GM19025 (cell line): Measurements from ENCODE around the gene POLR3E.
"Not testable (repeated sequence)": the region's sequence is repeated elsewhere in the genome, so short reads cannot be mapped to it uniquely, and the experiment has no call there.

Source experiments
- ATAC-seq: cut with Tn5 transposase; IDR thresholded peaks from one replicate; pipeline ENCODE4 v1.9.1; 2021; ENCODE audit warnings: mild to moderate bottlenecking, low read depth, moderate library complexity; ENCODE audit not compliant: unreplicated experiment

POLR3E gene

DNA sequence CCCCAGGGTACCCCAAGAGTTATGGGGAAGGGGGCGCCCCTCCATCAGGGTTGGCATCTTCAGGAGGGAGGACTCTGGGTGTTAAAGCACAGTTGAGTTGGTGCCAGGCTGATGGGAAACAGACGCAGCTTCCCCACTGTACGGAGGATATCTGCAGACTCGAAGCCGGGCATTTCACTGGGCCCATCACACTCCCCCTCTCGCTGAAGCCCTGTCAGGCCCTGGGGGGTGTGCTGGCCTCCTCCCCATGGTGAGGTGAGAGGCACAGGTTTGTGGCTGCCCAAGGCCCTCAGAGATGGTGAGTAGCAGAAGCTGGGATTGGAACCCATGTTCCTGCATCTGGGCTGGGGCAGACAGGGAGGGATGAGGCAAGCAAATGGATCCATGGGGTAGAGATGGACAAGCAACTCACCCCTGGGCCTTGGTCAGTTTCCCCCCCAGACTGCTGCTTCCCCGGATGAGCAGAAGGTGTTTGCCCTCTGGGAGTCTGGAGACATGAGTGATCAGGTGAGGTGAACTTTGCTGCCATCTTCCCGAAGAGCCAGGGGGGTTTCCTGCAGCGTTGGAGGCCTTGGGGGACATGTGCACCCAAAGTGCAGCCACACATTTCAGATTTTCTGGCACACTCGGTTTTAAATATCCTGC, 31.0 kb downstream of the POLR3E start:
- no peak for ATAC-seq

DNA sequence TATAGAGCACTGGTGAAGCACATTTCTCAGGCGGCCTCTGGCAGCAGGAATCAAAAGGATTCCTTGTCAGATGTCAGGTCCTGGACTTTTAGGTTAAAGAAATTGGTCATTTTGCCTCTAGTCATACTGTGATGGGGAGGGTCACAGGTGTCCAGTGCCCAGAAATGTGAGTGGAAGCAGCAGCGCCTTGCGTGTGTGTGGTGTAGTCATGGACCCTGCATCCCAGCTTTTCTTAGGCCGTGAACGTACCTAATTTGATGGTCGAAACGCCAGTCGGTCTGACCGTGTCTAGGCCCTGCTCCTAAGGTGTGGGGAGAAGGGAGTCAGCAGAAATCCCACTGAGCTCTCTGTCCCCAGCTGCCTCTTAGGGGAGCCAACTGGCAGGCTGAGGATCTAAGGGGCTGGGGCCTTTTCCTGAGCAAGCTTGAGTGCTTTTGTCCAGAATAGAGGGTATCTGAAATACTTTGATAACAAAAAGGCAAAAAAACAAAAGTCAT, 32.0 kb downstream of the POLR3E start:
- ATAC-seq = no peak

DNA sequence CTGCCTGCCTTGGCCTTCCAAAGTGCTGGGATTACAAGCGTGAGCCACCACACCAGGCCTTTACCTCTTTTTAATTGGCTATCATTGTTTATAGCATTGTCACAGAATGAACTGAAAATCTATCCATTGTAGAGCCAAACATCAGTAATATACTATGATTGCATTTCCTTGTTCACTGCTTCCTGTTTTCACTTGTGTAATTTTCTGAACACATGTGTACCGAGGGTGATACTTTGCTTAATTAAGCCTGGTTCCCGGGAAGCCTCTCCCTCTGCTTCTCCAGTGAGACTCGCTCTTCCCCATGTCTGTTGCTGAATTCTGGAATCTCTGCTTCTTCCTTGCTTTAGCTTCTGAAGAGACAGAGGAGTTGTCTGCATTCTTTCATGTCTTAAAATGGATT, 33.1 kb downstream of the POLR3E start:
- no peak for ATAC-seq

DNA sequence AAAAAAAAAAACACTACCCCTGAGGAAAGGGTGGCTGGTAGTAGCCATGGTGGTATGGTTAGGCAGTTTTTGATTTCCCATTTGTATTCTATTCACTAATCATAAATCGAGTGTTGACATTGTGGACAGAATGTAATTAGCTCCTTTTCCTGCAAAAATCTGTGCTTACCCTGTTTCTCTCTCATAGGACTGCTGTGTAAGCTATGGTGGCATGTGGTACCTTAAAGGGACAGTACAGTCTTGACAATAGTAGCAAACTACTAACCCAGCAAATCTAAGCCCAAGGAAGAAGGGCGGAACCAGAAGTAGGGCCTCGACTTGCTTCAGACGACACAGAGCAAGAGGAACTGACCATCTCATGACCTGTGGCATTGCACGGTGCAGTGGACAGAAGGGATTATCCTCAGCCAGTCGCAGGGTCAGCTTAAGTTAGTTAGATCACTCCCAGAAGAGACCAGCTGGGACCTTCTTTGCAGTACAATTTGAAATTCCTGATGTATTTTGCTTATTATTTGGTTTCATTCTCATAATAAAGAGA, 36.3 kb downstream of the POLR3E start:
- no peak for ATAC-seq

DNA sequence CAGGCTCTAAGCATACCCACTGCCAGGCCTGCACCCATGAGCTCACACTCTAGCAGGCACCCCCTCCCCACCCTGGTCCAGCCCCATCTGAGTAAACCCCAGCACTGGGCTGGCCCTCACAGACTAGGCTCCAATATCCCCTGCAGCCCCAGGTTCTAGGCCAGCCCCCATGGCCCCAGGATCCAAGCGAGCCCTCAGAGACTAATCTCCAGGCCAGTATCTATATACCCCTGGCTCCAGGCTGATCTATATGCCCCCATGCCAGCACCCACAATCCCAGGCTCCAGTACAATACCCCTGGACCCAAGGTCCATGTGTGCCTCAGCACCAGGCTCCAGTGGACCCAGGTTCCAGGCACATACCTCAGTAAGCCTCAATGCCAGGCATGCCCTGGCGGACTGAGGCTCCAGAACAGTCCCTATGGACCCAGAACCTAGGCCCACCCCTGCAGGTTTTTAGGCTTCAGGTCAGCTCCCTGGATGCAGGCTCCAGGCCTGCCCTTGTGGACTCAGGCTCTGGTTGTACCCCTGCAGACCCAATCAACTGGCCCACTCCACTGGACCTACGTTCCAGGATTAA, 38.5 kb downstream of the POLR3E start:
- no peak for ATAC-seq

DNA sequence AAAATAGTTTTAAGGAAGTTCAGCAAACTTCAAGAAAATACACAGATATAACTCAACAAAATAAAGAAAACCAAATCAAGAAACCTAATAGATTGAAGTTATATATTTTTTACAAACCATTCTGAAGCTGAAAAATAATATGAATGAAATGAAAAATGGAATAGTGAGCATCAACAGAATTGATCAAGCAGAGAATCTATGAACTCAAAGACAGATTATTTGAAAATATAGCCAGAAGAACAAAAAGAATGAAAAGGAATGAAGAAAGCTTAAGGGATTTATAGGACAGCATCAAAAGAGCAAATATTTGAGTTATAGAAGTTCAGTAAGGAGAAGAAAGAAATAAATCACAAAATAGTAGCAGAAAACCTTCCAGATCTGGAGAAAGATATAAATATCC, 39.4 kb downstream of the POLR3E start:
- ATAC-seq = no peak

DNA sequence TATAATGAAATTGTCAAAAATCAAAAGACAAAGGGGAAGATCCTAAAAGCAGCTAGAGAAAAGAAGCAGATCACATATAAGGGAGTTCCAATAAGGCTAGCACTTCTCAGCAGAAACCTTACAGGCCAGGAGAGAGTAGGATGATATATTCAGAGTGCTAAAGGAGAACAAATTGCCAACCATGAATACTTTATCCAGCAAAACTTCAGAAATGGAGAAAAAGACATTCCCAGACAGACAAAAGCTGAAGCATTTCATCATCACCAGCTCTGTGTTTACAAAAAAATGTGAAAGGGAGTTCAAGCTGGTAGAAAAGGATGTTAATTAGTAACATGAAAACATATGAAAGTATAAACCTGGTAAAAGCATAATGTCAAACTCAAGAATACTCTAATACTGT, 39.8 kb downstream of the POLR3E start:
- ATAC-seq = no peak

DNA sequence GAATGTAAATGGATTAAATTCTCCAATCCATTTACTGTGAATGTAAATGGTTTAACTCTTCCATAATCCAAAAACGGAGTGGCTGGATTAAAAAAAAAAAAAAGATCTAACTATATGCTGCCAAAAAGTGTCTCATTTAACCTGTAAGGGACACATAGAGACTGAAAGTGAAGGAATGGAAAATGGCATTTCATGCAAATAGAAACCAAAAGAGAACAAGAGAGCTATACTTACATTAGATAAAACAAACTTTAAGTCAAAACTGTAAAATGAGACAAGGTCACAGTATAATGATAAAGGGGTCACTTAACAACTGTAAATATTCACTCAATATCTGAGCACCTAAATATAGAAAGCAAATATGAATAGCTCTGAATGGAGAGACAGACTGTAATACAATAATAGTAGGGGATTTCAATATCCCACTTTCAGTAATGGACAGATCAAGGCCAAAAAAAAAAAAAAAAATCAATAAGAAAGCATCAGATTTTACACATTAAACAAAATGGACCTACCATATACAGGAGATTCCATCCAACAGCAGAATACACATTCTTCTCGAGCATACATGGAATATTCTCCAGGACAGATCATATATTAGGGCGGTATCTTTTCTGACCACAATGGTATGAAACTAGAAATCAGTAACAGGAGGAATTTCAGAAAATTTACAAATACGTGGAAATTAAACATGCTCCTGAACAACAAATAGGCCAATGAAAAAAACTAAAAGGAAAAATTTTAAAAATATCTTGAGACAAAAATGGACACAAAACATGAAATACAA, 40.8 kb downstream of the POLR3E start:
- no peak for ATAC-seq

DNA sequence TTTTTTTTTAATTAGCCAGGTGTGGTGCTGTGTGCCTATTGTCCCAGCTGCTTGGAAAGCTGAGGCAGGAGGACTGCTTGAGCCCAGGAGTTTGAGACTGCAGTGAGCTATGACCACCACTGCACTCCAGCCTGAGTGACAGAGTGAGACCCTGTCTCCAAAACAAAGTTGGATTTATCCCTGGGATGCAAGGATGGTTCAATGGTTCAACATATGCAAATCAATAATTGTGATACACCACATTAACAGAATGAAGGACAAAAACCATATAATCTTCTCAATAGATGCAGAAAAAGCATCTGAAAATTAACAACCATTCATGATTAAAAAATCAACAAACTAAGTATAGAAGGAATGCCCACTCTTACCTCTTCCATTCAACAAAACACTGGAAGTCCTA, 43.7 kb downstream of the POLR3E start:
- no peak for ATAC-seq

DNA sequence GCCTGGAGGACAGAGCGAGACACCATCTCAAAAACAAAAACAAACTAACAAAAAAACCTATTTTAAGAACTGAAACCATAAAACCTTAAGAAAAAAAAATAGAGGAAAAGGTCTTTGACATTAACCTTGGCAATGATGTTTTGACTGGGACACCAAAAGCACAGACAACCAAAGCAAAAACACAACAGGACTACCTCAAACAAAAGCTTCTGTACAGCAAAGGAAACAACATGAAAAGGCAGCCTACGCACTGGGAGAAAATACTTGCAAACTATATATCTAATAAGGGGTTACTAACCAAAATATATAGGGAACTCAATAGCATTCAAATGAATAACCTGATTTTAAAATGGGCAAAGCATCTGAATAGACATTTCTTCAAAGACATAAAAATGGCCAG, 44.9 kb downstream of the POLR3E start:
- ATAC-seq = no peak

DNA sequence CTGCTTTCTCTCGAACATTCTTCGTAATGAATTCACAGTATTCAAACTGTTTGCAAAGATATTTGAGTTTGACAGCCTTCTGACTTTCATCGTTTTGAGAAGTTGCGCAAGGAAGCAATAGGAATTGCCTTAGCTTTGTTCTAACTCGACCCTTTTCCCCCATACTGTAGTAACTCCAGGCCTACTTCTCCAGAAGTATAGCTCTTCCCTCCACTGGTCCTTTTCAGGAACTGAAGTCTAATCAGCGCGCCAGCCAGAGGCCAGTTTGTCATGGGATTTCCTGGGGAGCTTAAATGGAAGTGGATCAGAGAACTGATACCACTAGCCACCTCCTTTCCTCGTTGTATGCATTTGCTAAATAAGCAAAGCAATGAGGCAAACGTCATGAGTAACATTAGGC, 49.3 kb downstream of the POLR3E start:
- ATAC-seq = no peak

DNA sequence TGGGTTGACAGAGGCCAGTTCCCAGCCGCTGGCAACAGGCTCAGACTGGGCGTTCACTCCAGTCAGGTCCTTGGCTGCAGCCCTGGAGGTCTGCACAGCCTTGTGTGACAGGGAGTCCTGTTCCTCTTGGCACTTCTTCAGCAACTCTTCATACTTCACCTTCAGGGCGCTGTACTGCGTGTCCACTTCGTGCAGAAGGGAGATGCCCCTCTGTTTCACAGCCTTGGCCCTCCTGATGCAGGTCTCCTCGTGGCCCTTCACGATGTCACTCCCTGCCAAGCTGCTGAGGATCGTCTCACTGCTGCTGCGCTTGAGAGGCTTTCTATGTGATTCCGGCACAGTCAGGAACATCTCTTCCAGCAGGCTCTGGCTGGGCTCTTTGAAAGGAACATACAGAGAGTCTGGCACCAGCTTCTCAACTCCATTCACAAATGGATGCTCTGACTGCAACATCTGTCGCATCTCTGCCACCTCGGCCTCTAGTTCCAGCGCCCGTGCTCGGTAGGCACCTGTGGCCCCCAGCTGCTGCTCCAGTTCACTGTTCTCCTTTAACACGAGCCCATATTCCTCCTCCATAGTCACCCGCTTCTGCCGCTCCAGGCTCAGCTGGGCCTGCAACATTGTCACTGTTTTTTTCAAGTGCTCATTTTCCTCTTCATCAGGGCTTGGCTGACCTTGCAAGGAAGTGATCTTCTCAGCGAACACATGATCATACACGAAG, 50.1 kb downstream of the POLR3E start:
- no peak for ATAC-seq

DNA sequence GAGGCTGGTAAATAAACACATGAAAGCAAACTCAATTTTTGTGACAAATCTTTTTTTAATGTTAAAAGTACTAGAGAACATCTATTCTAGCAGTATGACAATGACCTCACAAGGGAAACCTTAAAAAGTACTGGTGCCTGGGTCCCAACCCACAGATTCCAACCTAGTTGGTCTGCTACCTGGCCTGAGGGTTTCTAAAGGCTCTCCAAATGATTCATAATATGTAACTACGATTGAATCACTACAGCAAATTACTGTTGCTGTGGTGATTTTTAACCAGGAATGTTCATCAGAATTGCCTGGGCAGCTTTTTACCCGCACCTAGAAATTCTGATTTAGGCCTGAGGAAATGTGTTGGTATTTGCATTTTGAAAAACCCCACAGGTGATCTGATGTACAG, 51.1 kb downstream of the POLR3E start:
- ATAC-seq = no peak

DNA sequence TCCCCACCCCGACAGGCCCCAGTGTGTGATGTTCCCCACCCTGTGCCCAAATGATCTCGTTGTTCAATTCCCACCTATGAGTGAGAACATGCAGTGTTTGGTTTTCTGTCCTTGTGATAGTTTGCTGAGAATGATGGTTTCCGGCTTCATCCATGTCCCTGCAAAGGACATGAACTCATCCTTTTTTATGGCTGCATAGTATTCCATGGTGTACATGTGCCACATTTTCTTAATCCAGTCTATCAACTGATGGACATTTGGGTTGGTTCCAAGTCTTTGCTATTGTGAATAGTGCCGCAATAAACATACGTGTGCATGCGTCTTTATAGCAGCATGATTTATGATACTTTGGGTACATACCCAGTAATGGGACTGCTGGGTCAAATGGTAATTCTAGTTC, 53.8 kb downstream of the POLR3E start:
- not testable (repeated sequence) for ATAC-seq

DNA sequence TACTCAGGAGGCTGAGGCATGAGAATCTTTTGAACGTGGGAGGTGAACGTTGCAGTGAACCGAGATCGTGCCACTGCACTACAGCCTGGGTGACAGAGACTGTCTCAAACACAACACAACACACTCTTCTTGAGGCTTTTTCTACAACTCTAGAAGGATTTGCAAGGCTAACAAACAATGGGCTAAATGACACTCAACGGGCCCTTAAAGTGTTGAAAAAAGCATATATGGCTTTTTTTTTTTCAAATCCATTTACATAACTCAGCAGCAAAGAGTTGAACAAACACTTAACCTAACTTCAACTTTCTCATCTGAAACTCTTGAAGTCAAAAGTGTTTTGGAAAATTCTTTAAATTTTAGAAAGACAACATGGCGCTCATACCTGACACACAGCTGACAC, 54.9 kb downstream of the POLR3E start:
- no peak for ATAC-seq

DNA sequence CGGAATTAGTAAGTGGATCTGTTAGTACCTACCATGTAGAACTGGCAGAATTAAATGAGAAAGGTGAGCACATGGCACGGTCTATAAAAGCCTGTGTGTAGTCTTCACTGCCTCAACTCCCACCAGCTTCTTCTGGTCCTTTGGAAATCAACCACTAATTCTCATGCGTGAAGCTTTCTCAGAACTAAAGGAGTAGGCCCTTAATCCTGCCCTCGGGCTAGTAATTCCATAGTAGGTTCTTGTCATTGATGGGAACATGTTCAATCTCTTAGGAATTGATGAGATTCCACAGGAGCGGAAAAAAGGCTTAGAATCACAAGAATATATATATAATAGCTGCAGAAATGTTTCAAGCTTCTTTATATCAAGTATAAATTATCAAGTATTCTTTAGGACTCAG, 55.5 kb downstream of the POLR3E start:
- no peak for ATAC-seq

DNA sequence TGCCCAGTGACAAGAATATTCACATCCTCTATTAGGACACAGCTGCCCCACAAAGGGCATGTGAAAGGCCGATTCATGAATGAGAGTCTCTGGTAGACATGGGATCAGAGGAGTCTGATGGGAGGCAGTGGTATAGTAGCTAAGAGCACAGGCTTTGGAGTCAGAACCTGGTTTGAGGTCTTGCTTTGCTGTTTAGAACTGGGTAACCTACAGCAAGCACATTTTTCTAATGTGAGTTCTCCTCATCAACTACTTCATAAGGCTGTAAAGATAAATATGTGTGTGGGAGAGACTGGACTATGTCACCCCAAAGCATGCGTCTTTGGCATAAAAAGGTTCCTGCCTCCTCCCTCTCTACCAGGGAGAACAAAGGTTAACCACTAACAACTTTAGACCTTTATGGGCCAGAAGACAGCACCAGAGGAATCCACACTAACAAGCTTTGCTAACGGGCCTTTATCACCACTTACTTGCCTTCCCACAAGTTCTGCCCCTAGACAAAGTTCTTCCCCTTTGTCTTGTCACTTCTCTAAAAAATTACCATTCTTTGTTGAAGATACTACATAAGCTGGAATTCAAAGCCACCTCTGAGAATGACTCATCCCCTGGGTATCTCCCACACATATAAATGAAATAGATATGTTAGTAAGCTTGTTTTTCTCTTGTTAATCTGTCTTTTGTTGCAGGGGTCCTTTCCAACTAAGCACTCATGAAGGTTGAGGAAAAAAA, 56.1 kb downstream of the POLR3E start:
- ATAC-seq = no peak

DNA sequence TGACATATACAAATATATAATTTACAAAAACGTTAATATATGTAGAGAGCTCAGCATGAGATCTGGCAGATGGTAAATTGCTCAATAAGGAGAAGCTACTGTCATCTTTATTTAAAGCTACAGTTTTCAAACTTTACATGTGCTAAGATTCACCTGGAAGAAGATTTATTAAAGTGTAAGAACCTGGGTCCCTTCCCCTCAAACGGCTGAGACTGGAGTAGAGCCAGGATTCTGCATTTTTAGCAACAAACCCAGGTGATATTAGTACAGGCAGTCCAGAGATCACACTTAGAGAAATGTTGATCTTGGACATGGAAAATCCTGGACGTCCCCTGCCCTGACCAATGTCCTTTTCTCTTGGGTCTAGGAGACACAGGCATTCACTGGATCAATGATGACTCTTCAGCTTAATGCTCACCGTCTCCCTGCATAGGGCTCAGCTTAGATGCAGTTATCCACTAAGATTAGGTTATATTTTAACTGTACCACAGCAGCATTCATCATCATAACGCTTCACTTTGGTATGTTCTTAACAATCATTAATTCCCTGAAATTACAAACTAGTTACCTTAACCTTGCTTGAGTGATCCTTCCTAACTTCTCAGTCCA, 56.8 kb downstream of the POLR3E start:
- ATAC-seq = no peak

DNA sequence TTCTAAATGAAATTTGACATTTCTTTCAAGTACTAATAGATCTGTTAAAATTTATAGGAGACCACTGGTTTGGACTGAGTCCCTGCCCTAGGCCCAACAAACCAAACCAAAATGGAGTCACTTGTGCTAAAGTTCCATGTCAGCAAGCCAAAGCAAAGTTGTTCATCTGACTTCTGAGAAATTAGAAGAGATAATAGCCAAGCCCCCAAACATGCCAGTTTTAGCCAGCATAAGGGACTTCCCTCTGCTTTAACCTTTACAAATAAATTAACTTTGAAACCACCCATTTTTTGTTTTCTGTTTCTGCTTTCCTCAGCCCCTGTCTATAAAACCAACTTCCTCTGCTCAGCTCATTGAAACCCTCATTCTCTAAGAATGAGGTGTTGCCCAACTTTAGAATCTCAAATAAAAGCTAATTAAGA, 58.3 kb downstream of the POLR3E start:
- no peak for ATAC-seq
